ENCODE measurements around the gene ECPAS.
"Not testable (repeated sequence)": the region's sequence is repeated elsewhere in the genome, so short reads cannot be mapped to it uniquely, and the experiment has no call there.

ECPAS gene

DNA sequence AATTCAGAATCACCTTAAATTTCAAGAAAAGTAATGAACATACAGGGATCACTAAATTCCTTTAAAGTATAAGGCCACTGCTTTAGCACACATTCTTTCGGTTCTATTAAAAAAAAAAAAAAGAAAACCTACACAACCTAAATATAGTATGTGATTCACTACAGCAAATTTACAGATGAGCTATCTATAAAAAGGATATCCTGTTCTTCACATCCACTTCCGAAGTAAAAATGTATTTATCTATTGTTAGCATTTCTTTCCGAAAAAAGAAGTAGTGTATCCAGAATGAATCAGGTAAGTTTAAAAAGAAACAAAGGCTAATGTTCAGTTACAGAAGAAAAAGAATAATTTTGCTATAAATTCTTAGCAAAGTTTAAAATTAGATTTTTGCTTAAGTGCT is 70.2 kb downstream of the ECPAS start:
- FAIRE-seq: no peak

DNA sequence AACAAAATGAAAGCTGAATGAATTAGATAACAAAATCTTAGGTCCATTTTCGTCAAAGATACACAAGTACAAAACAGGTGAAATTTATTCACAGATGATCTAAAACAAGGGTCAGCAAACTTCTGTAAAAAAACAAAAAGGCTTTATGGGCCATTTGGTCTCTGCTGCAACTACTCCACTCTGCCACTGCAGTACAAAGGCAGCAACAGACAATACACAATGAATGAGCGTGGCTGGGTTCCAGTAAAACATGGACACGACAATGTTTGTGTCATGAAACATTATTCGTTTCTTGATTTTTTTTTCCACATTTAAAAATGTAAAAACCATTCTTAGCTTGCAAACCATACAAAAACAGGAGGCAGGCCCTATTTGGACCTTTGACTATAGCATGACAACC is 71.9 kb downstream of the ECPAS start:
- no peak for FAIRE-seq

DNA sequence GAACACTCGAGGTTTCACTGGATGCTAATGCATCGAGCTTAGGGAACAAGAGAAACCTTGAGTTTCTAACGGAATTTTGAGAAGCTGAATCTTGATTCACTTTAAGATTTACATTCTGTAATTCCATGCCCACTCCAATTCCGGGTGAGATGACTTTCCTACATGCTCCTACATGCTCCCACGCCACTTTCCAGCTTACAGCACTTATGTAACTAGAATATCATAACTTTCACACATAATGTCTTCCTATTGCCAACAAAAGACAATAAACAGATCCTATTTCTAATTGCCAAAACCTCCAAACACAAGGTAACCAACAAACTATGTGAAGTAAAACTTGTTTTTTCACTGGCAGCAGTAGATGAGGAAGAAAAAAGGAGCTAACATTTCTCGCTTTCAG is 72.9 kb downstream of the ECPAS start:
- FAIRE-seq: no peak

DNA sequence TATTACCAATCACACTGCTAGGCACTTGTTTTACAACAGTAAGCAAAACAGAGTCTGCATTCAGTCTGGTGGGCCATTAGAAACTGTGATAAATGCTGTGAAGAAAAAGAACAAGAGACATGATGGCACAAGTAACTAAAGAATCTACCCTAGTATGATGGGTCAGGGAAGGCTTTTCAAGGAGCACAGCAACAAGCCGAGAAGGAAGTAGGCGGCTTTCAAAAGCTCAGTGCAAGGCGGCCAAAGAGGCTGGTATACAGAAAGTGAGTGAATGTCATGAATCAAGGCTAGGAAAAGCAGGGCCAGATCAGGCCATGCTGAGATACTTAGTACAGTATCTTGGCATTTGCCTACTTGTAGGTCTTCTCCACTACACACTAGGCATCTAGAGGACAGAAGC is 76.4 kb downstream of the ECPAS start:
- FAIRE-seq: no peak

DNA sequence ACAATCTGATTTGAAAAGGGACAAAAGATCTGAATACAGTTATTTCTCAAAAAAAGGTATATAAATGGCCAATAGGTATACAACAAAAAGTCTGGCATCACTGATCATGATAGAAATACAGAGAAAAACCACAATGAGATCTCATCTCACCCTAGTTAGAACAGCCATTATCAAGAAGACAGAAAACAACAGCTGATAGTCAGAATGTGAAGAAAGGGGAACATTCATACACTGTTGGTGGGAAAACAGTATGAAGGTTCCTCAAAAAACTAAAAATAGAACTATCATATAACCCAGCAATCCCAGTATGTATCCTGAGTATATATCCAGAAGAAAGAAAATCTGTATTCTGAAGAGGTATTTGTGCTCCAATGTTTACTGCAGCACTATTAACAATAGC is 78.5 kb downstream of the ECPAS start:
- no peak for FAIRE-seq

DNA sequence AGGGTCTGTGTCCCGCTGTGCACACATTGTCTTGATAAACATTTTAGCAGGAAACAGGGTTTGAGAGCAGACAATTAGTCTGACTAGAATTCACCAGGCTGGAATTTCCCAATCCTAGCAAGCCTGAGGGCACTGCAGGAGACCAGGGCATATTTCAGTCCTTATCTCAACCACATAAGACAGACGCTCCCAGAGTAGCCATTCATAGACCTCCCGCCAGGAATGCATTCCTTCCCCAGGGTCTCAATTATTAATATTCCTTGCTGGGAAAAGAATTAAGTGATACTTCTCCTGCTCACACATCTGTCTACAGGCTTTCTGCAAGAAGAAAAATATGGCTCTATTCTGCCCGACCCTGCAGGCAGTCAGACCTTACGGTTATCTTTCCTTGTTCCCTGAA is 82.7 kb downstream of the ECPAS start:
- not testable (repeated sequence) for FAIRE-seq

DNA sequence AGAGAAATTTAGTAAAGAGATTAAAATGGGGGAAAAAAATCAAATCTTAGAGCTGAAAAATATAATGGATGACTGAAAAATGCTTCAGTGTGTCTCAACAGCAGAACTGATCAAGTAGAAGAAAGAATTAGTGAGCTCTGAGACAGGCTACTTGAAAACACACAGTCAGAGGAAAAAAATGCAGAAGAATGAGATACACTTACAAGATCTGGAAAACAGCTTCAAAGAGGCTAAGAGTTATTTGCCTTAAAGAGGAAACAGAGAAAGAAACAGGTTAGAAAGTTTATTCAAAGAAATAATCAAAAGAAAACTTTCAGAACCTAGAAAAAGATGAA is 83.7 kb downstream of the ECPAS start:
- no peak for FAIRE-seq

DNA sequence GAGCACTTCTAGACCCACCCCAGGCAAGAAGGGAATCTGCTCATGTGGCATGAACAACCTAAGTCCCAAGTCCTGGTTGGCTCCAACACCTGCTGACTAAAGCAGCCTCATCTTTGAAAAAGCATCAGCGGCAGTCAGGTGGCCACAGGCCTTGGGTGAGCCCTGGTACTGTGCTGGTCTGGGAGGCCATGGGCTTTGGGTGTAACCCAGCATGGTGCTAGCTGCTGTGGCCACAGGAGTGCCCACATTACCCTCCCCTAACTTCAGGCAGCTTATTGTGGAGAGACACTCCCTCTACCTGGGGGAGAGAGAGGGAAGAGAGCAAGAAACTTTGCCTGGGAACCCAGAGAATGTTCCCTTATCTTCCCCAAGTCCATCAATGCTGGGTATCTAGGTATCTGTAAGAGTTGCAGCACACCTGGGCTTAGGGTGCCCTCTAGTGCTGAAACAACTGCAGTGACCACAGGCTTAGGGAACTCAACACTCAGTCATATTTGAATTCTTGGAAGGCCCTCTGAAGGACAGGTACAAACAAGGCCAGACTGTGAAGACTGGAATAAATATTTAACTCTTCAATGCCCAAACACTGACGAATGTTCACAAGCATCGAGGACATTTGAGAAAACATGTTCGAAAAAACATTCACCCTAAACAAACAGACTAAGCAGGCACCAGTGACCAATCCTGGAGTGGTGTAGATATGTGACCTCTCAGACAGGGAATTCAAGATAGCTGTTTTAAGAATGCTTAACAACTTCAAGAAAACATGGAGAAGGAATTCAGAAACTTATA is 84.2 kb downstream of the ECPAS start:
- FAIRE-seq: no peak

DNA sequence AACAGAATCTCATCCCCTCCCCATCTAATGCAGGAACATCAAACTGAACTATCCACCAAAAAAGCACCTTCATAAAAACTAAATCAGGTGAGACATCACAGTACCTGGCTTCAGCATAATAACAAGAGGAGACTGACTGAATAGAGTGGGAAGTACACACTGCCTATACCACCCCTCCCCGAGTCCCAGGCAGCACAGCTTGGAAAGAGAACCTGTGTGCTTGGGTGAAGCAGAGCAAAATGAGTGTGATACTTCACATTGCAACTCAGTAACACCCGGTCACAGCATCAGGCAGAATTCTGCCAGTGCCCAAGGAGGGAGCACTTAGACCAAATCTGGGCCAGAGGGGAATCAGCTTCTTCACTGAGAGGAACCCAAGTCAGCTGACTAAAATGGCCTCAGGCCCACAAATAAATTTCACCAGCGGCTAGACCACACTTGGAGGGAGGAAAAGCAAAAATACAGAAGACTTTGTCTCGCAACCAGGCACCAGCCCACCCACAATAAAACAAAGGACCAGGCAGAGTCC is 84.9 kb downstream of the ECPAS start:
- no peak for FAIRE-seq

DNA sequence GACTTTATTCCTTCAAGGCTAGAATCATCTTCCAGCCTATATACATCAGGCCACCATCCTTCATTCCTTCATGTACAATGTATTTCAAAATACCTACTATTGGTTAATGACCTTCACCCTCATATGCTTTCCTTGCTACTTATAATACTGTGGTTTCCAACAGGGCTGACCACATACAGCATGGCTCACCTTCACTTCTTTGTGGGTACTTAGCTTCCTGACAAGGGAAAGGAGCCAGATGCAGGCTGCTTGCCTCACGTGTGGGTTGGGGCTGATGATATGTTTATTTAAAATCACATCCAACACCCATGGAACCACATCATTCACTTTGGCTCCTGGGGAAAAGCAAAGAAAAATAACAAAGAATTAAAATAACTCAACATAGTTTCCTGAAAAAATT is 90.2 kb downstream of the ECPAS start:
- FAIRE-seq: no peak

DNA sequence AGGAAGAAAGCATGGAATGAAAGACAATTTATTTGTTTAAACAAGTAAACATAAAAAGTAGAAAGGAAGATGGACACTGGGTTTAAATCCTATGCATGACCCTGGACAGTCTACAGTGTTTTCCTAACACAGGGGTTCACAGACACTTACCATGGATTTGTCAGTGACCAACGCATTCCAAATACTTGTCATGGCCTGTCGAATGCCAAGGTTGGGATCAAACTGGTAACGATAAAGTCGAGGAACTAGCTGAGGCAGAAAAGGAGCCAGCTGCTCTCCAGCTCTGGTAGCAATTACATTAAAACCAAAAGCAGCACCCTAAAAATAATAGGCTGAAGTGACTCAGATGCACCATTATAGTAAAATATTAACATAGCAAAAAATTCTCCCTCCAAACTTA is 94.8 kb downstream of the ECPAS start:
- no peak for FAIRE-seq

DNA sequence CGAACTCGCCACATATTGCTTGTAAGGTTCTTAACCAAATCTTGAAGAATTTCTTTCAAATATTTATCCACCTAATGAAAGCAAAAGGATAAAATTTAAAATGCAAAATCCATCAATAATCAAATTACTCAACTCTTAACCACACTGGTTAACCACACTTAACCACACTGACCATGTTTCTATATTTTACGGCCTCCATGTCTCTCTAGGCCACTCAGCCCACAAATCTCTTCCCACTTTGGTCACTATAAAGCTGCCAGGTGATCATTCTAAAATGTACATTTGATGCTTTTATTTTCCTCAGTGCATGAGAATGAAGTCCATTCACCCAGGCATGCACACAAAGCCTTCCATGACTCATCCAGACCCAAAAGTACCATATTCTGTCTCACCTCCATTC is 97.8 kb downstream of the ECPAS start:
- FAIRE-seq: no peak

DNA sequence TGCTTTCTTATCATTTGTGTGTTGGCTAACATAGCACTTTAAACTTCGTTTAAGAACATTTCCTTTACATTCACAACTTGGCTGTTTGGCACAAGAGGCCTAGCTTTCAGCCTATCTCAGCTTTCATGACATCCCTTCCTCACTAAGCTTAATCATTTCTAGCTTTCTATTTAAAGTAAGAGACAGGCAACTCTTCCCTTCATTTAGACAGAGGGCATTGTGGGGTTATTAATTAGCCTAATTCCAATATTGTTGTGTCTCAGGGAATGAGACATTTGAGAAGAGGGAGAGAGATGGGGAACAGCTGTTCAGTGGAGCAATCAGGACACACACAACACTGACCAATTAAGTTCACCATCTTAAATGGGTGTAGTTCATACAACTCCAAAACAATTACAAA is 103.2 kb downstream of the ECPAS start:
- no peak for FAIRE-seq

DNA sequence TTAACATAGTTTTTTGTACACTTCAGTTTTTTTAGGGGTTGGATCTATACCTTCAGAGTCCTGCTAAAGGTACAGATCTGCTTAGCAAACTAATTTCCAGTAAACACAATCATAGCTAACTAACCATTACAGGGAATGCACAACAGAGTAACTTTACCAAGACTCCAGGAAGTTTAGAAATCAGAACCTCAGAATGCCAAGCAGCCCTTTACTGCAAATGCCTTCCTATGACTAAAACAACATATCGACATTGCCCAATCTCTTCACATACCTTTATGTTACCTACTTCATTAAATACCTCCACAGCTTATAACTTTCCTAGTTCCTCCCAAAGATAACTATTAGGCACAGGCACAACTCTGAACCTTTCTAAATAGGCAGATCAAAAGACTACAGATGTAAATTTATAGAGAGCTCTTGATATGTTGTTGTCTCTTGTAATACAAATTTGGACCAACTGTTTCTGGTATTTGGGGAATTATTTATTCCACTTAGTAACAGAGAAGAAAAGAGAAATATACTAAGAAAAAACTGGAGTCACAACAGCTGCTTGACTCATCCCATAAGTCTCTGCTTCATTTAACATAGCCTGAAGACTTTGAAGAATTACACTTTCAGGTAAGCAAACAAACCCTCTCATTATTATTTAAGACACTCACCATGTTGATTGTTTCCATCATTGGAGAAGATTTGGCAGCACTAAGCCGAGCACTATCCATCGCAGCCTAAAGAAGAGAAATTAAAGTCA is 108.2 kb downstream of the ECPAS start:
- no peak for FAIRE-seq

DNA sequence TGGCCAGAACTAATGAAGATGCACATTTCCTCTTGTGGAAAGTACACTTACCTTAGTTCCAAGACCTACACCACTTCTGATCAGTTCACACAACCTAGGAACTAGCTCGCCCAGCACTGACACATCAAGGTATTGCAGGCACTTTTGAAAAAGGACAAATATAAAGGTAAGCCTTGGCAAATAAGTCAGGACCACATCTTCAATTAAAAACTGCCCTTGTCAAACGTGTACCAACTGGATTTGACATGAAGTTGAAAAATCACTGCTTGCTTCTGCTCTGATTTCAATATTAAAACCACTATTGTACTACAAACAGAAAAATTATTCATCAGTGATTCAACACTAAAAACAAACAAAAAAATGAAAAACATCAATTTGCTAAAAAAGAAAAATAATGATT is 109.1 kb downstream of the ECPAS start:
- FAIRE-seq: no peak

DNA sequence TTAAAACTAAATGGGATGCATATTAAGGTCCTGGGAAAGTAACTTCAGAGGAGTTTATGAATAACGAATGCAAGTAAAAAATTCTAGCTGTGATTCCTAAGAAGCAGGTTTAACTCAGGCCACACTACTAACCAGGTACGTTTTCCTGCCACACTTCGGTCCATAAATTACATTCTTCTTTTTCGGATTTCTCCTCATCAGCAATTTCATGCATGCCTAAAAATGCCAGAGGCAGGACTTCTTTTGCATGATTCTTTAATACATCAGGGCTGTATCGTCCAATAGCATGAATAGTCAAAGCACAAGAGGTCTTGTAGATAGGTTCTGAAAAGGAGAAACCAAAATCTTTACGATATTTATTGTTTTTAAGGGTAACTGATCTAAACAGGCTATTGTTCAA is 111.9 kb downstream of the ECPAS start:
- no peak for FAIRE-seq

DNA sequence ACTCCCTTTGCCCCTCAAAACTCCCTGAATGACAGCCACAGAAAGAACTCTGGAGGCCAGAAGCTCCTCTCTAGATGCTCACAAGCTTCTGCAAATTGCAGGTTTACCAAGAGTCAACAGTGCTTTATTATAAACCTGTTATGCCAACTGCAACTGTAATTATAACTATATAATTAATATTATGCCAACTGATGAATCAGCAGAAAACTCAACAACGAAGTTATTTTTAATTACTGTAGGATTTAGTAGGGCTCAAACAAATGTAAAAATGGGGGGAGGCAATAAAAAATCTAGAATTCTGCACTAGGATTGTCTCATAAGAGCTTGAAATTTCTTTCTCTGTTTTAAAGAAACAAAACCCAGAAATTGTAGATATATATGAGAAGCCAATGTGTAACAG is 117.2 kb downstream of the ECPAS start:
- no peak for FAIRE-seq

DNA sequence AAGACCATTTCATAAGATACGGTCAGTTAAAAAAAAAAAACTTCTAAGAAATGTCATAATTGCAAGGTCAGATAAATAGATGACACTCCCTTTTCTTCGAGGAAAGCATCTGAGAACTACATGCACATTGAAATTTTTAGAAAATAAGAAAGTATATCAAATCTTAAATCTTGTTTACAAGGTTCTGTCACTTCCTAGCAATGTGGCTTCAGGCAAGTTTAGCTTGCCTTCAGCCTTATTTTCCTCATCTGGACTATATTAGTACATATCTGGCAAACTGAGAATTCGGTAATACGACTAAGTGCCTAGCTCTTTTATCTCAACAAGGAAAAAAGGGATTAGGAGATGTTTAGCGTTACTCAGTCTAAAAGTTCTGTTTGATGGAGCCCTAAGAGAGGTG is 121.7 kb downstream of the ECPAS start:
- FAIRE-seq: no peak

DNA sequence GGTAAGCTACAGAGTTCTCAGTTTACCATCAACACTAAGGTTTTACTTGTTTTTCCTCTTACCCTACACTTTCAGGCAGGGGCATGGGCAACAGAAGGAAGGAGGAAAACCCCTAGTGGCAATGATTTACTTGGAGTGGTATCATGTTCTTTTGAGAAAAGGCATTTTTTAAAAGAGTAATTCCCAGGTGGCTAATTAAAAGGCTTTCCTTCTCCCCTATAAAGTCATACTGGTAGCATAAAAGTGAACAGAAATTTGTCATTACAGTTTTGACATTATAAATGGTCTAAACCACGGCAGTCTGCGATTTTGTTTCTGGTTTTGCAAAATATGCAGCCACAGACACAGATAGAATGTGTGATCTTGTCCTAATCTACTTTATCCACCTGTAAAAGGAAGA is 123.3 kb downstream of the ECPAS start:
- FAIRE-seq: no peak

DNA sequence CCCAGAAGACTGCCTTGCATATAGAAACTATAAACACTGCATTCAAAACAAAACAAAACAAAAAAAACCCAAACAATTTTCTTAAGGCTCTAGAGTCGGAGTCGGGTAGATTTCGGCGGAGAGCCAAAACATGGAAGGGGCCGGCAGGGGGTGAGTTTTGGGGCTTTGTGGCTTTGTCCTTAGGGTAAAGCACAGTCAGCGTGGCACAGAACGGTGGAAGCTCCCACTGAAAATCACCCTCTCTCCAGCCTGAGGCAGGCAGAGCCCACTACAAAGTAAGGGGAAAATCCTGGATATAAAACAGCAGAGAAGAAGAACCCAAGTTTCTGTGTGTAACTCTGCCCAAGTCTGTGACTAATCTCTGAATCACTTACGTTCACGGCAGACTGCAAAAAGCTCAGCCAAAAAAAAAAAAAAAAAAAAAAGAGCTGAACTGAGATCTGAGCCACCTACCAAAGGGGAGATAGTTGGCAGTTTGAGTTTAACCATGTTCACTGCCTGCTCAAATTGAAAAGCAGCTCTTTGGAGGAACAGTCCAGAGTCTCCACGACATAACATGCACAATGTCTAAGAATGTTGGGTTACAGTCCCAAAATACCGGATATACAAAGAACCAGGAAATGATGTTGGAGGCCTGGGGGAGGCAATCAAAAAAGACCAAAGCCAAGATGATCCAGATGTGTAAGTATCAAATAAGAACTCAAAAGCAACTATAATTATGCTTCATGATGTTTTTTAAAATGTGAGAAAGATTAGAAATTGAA is 127.5 kb downstream of the ECPAS start:
- no peak for FAIRE-seq

DNA sequence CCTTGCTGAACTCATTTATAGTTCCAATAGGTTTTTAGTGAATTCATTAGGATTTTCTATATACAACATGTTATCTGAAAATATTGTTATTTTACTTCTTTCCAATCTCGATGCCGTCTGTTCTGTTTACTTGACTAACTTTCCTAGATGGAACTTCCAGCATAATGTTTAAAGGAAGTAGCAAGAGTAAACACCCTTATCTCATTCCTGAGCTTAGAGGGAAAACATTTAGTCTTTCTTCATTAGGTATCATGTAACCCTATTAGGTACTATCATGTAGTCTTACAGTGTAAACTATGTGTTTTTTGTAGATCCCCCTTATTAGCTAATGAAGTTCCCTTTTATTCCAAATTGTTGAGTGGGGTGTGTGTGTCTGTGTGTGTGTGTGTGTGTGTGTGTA is 131.6 kb downstream of the ECPAS start:
- no peak for FAIRE-seq

DNA sequence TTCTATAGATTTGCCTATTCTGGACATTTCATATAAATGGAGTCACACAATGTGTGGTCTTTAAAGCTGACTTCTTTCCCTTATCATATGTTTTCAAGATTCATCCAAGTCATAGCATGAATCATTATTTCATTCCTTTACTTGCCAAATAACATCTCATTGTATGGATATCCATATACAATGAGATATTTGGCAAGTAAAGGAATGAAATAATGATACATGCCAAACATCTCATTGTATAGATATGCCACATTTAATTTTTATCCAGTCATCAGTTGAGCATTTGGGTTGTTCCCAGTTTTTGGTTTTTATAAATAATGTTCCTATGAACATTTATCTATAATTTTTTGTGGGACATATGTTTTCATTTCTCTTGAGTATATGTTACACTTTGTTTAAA is 133.6 kb downstream of the ECPAS start:
- FAIRE-seq: no peak

DNA sequence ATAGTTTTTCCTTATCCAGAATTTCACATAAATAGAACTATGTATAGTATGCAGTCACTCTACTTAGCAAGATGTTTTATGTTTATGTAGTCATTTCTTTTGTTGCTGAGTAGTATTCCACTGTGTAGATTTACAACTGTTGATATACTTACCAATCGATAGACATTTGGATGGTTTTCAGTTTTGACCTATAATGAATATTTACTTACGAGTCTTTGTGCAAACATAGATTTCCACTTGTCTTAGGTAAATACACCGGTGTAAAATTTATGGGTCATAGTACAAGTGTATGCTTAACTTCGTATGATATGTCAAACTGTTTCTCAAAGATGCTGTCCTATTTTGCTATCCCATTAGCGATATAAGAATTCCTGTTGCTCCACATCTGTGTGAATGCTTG is 134.4 kb downstream of the ECPAS start:
- FAIRE-seq: no peak

DNA sequence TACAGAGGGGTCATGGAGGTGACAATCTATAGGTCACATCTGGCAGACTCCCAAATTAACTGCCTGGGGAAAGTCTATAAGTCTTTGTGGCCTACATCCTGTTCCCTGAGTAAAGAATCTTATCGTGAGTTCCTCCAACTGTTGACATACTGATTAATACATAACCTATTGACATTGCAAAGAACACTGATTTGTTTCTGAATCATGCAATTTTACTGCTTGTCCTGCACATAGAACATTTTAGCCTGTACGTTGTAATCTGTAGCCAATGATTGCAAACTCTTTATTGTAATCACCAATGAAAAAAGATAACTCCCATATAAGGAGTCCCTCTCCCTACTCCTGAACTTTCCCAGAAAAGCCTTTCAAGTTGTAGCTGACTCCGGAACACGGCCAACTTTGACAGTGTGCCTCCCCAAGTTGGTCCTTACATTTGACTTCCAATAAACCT is 135.3 kb downstream of the ECPAS start:
- no peak for FAIRE-seq

Measured in TTC549 (cell line).